Activated CD8-positive, alpha-beta T cell treated with anti-CD3 and anti-CD28 coated beads for 36 hours (primary cell): Measurements from ENCODE around the gene ANKFN1. TPM values are rescaled to one million over a fixed set of nuclear protein-coding genes. Genes with fewer than 3 reads are reported as not detected.

ENCODE experiments used
- ATAC-seq: fragments of 200-7000 bp; cut with Tn5 transposase; one replicate; pipeline ENCODE4 v1.10.0; 2021; ENCODE audit warnings: mild to moderate bottlenecking, moderate library complexity
- CTCF ChIA-PET: fragments of 350-600 bp; sonication (Branson Sonifier 250); formaldehyde crosslinking; loops from one replicate; lab custom pipeline; 2021; ENCODE audit warnings: antibody characterized with exemption; lab: Charles Lee
- POLR2A ChIA-PET: fragments of 350-600 bp; sonication (Branson Sonifier 250); formaldehyde crosslinking; loops from one replicate; lab custom pipeline; 2021; ENCODE audit warnings: antibody characterized with exemption; lab: Charles Lee
- DNase-seq: peaks from one replicate; pipeline ENCODE4 v3.0.0-alpha.2; 2020
- H3K27ac Mint-ChIP-seq: one replicate; pipeline ENCODE4 v1.8.0; 2021; ENCODE audit warnings: mild to moderate bottlenecking, mixed read lengths
- H3K27me3 Mint-ChIP-seq: one replicate; pipeline ENCODE4 v1.8.0; 2021; ENCODE audit warnings: mixed read lengths
- H3K36me3 Mint-ChIP-seq: one replicate; pipeline ENCODE4 v1.8.0; 2021; ENCODE audit warnings: low read depth, mixed read lengths
- H3K4me1 Mint-ChIP-seq: one replicate; pipeline ENCODE4 v1.8.0; 2021; ENCODE audit warnings: low read depth, mixed read lengths
- H3K4me3 Mint-ChIP-seq: one replicate; pipeline ENCODE4 v1.8.0; 2021; ENCODE audit warnings: mild to moderate bottlenecking, moderate library complexity, mixed read lengths
- H3K9me3 Mint-ChIP-seq: one replicate; pipeline ENCODE4 v1.8.0; 2021; ENCODE audit warnings: mixed read lengths
- CTCF ChIP-seq: fragments of 200-600 bp; IDR thresholded peaks from one replicate; pipeline ENCODE4 v1.8.0; 2022; ENCODE audit warnings: antibody characterized with exemption, mild to moderate bottlenecking
- intact Hi-C: fragments of 100-400 bp; cut with micrococcal nuclease; formaldehyde crosslinking; loops from one replicate; pipeline ENCODE4 v1.10.0; 2022
- total RNA-seq, 2 experiments: library from RNA; stranded (reverse); gene quantifications; one replicate each; pipeline ENCODE4 v1.2.3, GENCODE V29; 2021

Gene ANKFN1
- total RNA-seq, 2 experiments from 2014 or later, result not detected

DNA sequence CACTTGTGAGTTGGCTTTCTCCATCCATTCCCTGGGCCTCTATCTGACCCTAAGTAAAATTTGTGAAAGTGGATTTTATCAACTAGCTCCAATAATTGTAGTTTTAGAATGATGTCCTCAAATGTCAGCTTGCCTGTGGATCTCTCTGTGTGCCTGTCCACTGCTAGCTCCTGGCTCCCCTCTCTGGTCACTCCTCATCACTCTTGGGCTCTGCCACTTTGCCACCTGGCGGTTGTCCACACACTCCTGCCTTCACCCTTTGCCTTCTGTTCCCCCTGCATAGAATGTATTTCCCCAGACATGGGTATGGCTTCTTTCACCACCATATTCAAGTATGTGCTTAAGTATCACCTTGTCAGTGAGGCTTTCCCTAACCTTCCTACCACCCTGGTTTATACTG lies 19.8 kb downstream of the ANKFN1 start:
- ATAC-seq, result no peak
- intact Hi-C loops, result loop anchor here (10.0 kb wide), 1 partner anchor 62 kb away; no protein-coding TSS in a partner anchor
- TF ChIP-seq CTCF, result no peak
- POLR2A ChIA-PET, result no interaction called here
- H3K36me3 Mint-ChIP-seq, result no peaks in the 10 kb centered on the region
- H3K27me3 Mint-ChIP-seq, result peaks cover 8% of the 10 kb centered on the region
- no peaks in the 10 kb centered on the region for H3K4me1 Mint-ChIP-seq
- no peaks in the 10 kb centered on the region for H3K9me3 Mint-ChIP-seq
- CTCF ChIA-PET, result no interaction called here
- no peak overlapping the region for H3K27ac Mint-ChIP-seq
- no peak overlapping the region for H3K4me3 Mint-ChIP-seq
- DNase-seq, result no peak

DNA sequence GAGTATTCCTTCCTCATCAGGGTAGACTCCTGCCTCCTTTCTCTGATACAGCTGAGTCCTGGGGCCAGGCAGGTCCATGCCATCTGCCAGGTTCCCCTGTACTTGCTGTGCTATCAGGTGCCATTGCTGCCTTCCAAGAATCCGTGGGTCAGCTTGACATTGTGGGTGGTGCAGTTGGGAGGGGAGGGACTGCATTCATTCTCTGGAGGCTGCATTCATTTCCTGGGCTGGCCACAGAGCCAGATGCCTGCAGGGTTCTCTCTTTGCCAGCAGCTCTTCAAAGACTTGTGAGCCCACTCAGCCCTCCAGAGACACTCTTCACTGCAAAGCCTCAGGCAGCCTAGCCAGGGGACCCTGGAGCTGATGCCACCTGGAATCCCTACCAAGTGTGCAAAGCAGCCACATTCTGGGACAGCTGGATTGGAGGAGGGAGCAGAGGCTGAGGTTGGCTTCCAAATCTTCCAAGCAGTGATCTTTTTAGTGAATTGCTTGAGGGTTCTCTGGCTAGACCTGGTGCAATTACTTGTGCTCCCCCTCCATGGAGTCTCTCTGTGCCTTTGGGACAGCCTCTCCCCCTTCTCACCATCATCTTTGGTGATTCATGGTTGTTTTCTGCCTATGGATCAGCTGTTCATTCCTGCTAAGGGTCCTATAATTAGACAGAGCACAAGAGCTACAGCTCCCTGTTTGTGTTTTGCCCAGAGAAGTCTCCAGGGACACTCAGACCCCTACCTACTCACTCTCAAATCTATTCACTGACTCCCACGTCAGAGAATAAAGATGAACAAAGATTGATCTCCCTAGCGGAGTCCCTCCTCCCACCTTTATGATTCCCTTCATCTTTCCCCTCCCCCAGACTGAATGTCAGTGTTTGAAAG lies 20.9 kb downstream of the ANKFN1 start:
- intact Hi-C loops, result loop anchor here (10.0 kb wide), 1 partner anchor 61 kb away; no protein-coding TSS in a partner anchor
- ChIA-PET POLR2A (no interaction called here), CTCF (interaction anchor here (1.0 kb wide), 1 partner anchor 47 kb away, joined by 3 read pairs; no protein-coding TSS in a partner anchor)
- Mint-ChIP-seq H3K4me3 (no peak overlapping the region), H3K4me1 (no peaks in the 10 kb centered on the region), H3K9me3 (no peaks in the 10 kb centered on the region), H3K36me3 (no peaks in the 10 kb centered on the region), H3K27me3 (peaks cover 8% of the 10 kb centered on the region), H3K27ac (no peak overlapping the region)
- ATAC-seq (no peak), DNase-seq (no peak)
- no peak for TF ChIP-seq CTCF

DNA sequence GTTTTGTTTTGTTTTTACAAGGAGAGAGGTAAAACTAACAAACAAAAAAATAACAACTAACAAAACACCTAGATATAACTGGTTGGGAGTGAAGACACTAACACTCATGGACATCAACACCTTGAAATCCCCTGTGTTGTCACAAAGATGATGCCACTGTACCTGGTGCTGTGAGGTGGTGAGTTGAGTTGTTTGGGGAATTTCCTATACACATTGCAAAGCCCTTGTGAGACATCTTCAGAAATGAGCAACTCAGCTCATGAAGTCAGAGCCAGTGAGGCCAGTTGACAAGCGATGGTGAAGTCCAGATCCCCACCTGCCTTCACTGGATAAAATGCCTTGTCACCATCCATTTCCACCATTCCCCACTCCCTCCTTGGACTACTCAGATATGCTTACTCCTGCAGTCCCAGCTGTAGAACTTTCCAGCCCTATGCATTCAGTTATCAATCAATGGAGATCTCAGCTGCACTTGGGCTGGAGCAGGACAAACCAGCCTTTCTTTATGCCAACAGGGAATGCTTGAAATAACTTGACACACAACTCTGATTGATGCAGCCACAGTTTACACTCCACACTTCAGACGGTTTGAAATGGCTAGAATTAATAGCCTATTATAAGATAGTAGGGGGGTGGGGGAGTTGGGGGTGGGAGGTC lies 22.2 kb downstream of the ANKFN1 start:
- intact Hi-C loops, result loop anchor here (10.0 kb wide), 1 partner anchor 59 kb away; no protein-coding TSS in a partner anchor
- ChIA-PET POLR2A (no interaction called here), CTCF (no interaction called here)
- Mint-ChIP-seq H3K9me3 (no peaks in the 10 kb centered on the region), H3K4me3 (no peak overlapping the region), H3K27me3 (peaks cover 6% of the 10 kb centered on the region), H3K36me3 (no peaks in the 10 kb centered on the region), H3K4me1 (no peaks in the 10 kb centered on the region), H3K27ac (no peak overlapping the region)
- TF ChIP-seq CTCF, result no peak
- DNase-seq, result no peak
- ATAC-seq, result no peak

- Mint-ChIP-seq H3K4me3 (no peak overlapping the region), H3K27ac (no peak overlapping the region), H3K9me3 (no peaks in the 10 kb centered on the region), H3K27me3 (peaks cover 6% of the 10 kb centered on the region), H3K36me3 (no peaks in the 10 kb centered on the region), H3K4me1 (no peaks in the 10 kb centered on the region)
- DNase-seq (no peak), ATAC-seq (no peak)
- POLR2A ChIA-PET, result no interaction called here
- intact Hi-C loops, result loop anchor here (10.0 kb wide), 1 partner anchor 59 kb away; no protein-coding TSS in a partner anchor
- no peak for TF ChIP-seq CTCF
- CTCF ChIA-PET, result no interaction called here
Observed at GRCh38 chr17:56176091-56176490, 22.8 kb downstream of the ANKFN1 start.

DNA sequence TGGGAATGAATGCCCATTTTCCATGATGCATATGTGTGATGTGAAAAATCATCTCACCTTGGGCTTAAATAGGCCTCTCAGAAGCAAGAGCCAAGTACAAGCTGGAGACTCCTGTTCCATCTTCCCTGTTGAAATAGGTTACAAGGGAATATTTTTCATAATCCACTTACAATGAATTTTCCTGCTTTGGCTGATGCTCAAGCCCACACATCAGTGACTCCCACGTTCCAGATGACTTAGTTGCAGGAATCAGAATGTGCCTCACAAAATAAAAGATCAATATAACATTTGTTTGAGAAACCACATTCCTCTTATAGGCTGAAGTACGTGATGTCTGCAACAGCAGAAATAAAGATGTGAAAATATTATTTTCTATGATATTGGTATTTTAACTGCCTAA lies 24.1 kb downstream of the ANKFN1 start:
- ChIA-PET POLR2A (no interaction called here), CTCF (no interaction called here)
- no peak for TF ChIP-seq CTCF
- Mint-ChIP-seq H3K4me1 (no peaks in the 10 kb centered on the region), H3K27me3 (peaks cover 6% of the 10 kb centered on the region), H3K9me3 (no peaks in the 10 kb centered on the region), H3K27ac (no peak overlapping the region), H3K36me3 (no peaks in the 10 kb centered on the region), H3K4me3 (no peak overlapping the region)
- DNase-seq (no peak), ATAC-seq (no peak)
- intact Hi-C loops, result loop anchor here (10.0 kb wide), 1 partner anchor 57 kb away; no protein-coding TSS in a partner anchor
